Ishikawa (cell line): ENCODE data around the gene ARHGAP33.

Source experiments
- CEBPB ChIP-seq: IDR thresholded peaks from 2 replicates; pipeline ENCODE4 v1.6.1; 2012
- CREB1 ChIP-seq: IDR thresholded peaks from 2 replicates; pipeline ENCODE4 v1.6.1; 2012; ENCODE audit warnings: low read depth
- EGR1 ChIP-seq: IDR thresholded peaks from 2 replicates; pipeline ENCODE4 v1.6.1; 2012
- EP300 ChIP-seq: IDR thresholded peaks from 2 replicates; pipeline ENCODE4 v1.6.1; 2012; ENCODE audit warnings: borderline replicate concordance
- NFIC ChIP-seq: IDR thresholded peaks from 2 replicates; pipeline ENCODE4 v1.6.1; 2012
- RAD21 ChIP-seq: IDR thresholded peaks from 2 replicates; pipeline ENCODE4 v1.6.1; 2012; ENCODE audit warnings: low read depth
- TAF1 ChIP-seq: IDR thresholded peaks from 2 replicates; pipeline ENCODE4 v1.6.1; 2012; ENCODE audit warnings: low read depth, mild to moderate bottlenecking
- TCF12 ChIP-seq: IDR thresholded peaks from 2 replicates; pipeline ENCODE4 v1.6.1; 2012; ENCODE audit warnings: low read depth
- TEAD4 ChIP-seq: IDR thresholded peaks from 2 replicates; pipeline ENCODE4 v1.6.1; 2012
- YY1 ChIP-seq: IDR thresholded peaks from 2 replicates; pipeline ENCODE4 v1.6.1; 2012; ENCODE audit warnings: low read depth
- ZBTB7A ChIP-seq: IDR thresholded peaks from 2 replicates; pipeline ENCODE4 v1.6.1; 2012; ENCODE audit warnings: low read depth
- TF ChIP-seq, protein P1 (sequence below): IDR thresholded peaks from 2 replicates; pipeline ENCODE4 v1.6.1; 2012; ENCODE audit warnings: low read depth, mild to moderate bottlenecking
- TF ChIP-seq, protein P2 (sequence below): IDR thresholded peaks from 2 replicates; pipeline ENCODE4 v1.6.1; 2012
- TF ChIP-seq, protein P3 (sequence below): IDR thresholded peaks from 2 replicates; pipeline ENCODE4 v1.6.1; 2012

DNA sequence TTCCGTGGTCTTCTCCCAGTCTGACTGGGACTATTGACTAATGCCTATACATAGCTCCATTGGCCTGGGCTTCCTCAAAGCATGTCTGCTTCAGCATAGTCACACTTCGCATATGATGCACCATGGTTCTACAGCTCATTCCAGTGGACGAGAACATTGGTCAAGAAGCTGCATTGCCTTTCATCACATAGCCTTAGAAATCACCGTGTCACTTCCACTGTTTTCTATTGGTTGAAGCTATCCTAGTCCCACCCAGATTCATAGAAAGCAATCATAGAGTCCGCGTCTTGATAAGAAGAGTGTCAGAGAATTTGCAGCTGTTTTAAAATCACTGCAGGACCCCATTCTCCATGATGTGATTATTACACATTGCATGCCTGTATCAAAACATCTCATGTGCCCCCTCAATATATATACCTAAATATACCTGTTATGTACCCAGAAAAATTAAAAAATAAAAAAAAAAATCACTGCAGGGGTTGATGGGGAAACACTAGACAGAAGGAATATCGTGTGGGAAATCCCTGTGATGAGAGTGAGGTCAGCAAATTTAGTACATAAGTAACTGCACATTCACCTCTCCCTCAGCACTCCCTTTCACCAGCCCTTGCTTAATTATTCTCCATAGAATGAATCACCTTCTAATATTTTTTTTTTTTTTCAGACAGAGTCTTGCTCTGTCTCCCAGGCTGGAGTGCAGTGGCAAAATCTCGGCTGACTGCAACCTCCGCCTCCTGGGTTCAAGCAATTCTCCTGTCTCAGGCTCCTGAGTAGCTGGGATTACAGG, 2.2 kb upstream of the ARHGAP33 start:
- TF ChIP-seq TAF1 = no peak
- TF ChIP-seq, protein P1, sequence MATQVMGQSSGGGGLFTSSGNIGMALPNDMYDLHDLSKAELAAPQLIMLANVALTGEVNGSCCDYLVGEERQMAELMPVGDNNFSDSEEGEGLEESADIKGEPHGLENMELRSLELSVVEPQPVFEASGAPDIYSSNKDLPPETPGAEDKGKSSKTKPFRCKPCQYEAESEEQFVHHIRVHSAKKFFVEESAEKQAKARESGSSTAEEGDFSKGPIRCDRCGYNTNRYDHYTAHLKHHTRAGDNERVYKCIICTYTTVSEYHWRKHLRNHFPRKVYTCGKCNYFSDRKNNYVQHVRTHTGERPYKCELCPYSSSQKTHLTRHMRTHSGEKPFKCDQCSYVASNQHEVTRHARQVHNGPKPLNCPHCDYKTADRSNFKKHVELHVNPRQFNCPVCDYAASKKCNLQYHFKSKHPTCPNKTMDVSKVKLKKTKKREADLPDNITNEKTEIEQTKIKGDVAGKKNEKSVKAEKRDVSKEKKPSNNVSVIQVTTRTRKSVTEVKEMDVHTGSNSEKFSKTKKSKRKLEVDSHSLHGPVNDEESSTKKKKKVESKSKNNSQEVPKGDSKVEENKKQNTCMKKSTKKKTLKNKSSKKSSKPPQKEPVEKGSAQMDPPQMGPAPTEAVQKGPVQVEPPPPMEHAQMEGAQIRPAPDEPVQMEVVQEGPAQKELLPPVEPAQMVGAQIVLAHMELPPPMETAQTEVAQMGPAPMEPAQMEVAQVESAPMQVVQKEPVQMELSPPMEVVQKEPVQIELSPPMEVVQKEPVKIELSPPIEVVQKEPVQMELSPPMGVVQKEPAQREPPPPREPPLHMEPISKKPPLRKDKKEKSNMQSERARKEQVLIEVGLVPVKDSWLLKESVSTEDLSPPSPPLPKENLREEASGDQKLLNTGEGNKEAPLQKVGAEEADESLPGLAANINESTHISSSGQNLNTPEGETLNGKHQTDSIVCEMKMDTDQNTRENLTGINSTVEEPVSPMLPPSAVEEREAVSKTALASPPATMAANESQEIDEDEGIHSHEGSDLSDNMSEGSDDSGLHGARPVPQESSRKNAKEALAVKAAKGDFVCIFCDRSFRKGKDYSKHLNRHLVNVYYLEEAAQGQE = no peak
- TF ChIP-seq CEBPB = no peak
- no peak for TF ChIP-seq EP300
- no peak for TF ChIP-seq NFIC
- TF ChIP-seq YY1 = no peak
- no peak for TF ChIP-seq ZBTB7A
- TF ChIP-seq TEAD4 = no peak
- TF ChIP-seq, protein P2, sequence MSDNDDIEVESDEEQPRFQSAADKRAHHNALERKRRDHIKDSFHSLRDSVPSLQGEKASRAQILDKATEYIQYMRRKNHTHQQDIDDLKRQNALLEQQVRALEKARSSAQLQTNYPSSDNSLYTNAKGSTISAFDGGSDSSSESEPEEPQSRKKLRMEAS = no peak
- no peak for TF ChIP-seq EGR1
- no peak for TF ChIP-seq RAD21
- TF ChIP-seq CREB1 = no peak
- TF ChIP-seq, protein P3, sequence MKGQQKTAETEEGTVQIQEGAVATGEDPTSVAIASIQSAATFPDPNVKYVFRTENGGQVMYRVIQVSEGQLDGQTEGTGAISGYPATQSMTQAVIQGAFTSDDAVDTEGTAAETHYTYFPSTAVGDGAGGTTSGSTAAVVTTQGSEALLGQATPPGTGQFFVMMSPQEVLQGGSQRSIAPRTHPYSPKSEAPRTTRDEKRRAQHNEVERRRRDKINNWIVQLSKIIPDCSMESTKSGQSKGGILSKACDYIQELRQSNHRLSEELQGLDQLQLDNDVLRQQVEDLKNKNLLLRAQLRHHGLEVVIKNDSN = no peak
- no peak for TF ChIP-seq TCF12
